ENCODE data around the gene CRYGN.

The CRYGN gene

GRCh38 chr7:151439855-151440798 is at the start of gene CRYGN:
Gene CRYGN (minus strand): TSS chr7:151440141. CDS start chr7:151439917, 224 bp downstream.
- no peak for DNase-seq

GRCh38 chr7:151489498-151489897 is 49.6 kb upstream of the CRYGN start:
- DNase-seq = no peak

- no peak for DNase-seq
These were observed 48.2 kb upstream of the CRYGN start for GRCh38 chr7:151488096-151488495.

GRCh38 chr7:151487228-151487627 is 47.3 kb upstream of the CRYGN start:
- no peak for DNase-seq

- no peak for DNase-seq
These were observed 46.1 kb upstream of the CRYGN start for GRCh38 chr7:151486074-151486473.

GRCh38 chr7:151484971-151485707 is 45.2 kb upstream of the CRYGN start:
- no peak for DNase-seq

GRCh38 chr7:151483711-151483983 is 43.7 kb upstream of the CRYGN start:
- DNase-seq = no peak

GRCh38 chr7:151482883-151483710 is 43.2 kb upstream of the CRYGN start:
- no peak for DNase-seq

- DNase-seq = no peak
These were observed 41.9 kb upstream of the CRYGN start for GRCh38 chr7:151481650-151482505.

GRCh38 chr7:151477867-151478266 is 37.9 kb upstream of the CRYGN start:
- DNase-seq = no peak

- DNase-seq = no peak
These were observed 32.9 kb upstream of the CRYGN start for GRCh38 chr7:151472644-151473380.

- no peak for DNase-seq
These were observed 30.8 kb upstream of the CRYGN start for GRCh38 chr7:151470711-151471110.

- DNase-seq = no peak
These were observed 29.3 kb upstream of the CRYGN start for GRCh38 chr7:151469281-151469680.

GRCh38 chr7:151468217-151469018 is 28.5 kb upstream of the CRYGN start:
- DNase-seq = no peak

GRCh38 chr7:151465169-151465568 is 25.2 kb upstream of the CRYGN start:
- no peak for DNase-seq

- DNase-seq = no peak
These were observed 22.4 kb upstream of the CRYGN start for GRCh38 chr7:151462306-151462779.

GRCh38 chr7:151461942-151462230 is 21.9 kb upstream of the CRYGN start:
- no peak for DNase-seq

GRCh38 chr7:151461096-151461941 is 21.4 kb upstream of the CRYGN start:
- no peak for DNase-seq

- DNase-seq = no peak
These were observed 20.5 kb upstream of the CRYGN start for GRCh38 chr7:151460474-151460855.

All from NCI-H1092 (cell line).